Dermis microvascular lymphatic vessel endothelial cell (primary cell): ENCODE measurements around the gene ATP2C2. TPM values are rescaled to one million over a fixed set of nuclear protein-coding genes. Genes with fewer than 3 reads are reported as not detected.

Experiments
- DNase-seq, 2 donors: peaks; one replicate each; pipeline versions ENCODE4 v3.0.0 to v3.0.0-alpha.2; 2010; ENCODE audit warnings: low read depth in 2 of 2
- total RNA-seq: library from RNA; depleted of rRNA; stranded (reverse); fragments of >200 nt; gene quantifications from 2 replicates; pipeline ENCODE4 v1.2.1, GENCODE V29; 2014

The ATP2C2 gene
- total RNA-seq, 1 donor from 2014 or later, result not detected

DNA sequence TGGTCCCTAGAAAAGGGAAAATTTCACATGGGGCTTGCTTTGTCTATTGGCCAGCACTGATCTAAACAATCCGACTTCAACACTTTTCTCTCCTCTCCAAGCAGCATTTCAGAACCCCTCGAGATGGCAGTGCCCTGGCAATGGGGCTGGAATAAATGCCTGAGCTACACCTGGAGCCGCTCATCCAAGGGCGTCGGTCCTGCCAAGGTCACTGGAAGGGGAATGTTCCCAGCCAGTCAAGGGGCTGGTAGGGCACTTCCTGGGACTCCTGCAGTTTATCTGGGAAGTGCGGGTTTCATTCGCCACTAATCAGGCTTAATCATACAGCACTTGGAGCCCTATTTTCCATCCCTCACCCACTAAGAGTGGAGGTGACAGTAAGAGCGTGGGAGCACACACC is 119.0 kb downstream of the ATP2C2 start:
- DNase-seq, result no peak

DNA sequence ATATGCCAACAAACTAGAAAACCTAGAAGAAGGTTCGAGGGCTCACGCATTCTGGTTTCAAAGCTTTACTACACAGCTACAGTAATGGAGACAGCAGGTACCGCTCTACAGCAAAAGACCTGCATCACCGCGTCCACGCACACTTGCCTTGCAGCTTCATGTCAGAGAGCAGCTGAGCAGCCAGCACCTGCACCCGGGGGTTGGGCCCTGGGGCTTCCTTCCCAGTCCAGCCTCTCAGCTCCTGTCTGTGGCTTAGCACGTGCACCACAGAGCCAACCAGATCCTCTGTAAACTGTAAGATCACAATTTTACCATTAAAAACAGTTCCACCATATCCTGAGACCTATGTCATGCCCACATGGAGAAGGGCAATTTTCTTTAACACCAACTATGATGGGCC is 120.8 kb downstream of the ATP2C2 start:
- no peak for DNase-seq

DNA sequence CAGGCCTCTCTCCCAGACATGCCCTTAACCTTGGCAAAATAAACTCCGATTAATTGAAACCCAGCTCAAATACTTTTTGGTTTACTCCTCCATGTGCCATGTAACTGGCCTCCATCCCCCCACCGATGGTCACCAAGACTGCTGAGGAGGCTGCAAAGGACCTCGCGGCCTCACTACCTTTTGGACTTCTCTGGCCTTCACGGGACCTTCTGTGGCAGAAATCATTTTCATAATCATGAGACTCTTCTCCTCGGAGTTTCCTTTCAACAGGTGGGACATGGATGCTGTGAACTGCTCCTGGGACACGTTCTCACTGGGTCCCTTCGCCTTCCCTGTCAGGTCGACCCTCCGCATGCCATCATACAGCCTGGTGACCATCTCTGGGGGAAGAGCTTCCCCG is 127.2 kb downstream of the ATP2C2 start:
- no peak for DNase-seq

DNA sequence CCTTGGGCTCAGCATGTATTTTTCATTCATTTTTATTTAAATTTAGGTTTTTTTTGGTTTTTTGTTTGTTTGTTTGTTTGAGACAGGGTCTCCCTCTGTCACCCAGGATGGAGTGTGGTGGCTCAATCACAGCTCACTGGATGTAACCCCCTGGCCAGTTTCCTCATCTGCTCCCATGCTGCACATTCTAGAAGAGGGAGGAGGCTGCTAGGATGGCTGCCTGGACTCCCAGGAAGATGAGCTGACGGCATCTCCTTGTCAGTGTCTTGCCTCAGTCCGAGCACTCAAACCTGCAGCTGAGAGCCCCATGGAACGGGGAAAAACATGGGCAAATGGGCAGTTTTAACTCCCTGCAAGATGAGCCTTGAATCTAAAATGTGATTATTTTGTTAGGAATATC is 128.7 kb downstream of the ATP2C2 start:
- no peak for DNase-seq

DNA sequence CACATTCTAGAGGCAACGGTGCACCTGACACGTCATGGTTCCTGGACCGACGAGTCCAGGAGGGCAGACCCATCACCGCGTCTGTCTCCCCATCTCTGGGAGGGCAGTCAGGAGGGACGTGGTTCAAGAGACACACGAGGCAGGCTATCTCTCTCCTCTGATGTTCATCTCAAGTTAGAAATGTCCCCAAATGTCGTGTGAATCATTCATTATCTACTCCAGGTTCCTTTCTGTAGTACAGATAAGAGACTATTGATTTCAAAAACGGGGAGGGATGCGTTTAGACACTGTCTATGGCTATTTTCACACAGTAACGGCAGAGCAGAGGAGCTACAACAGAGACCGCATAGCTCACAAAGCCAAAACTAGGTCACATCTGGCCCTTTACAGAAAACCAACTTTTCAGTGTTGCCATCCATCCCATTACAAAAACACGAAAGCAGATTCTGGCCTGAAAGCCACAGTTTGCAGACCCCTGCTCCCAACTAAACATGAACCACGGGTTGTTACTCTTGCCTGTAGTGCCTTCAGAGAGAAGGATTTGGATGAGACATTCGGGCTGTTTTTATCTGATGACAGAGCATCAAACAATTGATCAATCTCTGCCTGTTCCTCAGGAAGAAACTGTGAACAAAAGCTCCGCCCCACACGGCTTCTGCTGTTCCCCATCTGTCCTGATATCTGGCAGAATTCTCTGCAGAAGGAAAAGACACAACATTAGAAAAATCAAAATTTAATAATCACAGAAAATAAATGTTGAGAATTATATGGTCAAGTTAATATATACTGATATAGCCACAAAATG is 129.3 kb downstream of the ATP2C2 start:
- DNase-seq, result no peak

DNA sequence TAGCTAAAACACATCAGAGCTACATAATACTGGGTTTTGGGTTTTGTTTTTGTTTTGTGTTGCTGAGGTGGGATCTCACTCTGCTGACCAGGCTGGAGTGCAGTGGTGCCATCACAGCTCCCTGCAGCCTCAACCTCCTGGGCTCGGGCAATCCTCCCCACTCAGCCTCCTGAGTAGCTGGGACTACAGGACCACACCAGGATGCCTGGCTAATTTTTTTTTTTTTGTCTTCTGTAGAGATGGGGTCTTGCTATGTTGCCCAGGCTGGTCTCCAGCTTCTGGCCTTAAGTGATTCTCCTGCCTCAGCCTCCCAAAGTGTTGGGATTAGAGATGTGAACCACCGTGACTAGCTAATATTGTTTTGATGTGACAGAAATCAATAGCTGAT is 129.9 kb downstream of the ATP2C2 start:
- no peak for DNase-seq

DNA sequence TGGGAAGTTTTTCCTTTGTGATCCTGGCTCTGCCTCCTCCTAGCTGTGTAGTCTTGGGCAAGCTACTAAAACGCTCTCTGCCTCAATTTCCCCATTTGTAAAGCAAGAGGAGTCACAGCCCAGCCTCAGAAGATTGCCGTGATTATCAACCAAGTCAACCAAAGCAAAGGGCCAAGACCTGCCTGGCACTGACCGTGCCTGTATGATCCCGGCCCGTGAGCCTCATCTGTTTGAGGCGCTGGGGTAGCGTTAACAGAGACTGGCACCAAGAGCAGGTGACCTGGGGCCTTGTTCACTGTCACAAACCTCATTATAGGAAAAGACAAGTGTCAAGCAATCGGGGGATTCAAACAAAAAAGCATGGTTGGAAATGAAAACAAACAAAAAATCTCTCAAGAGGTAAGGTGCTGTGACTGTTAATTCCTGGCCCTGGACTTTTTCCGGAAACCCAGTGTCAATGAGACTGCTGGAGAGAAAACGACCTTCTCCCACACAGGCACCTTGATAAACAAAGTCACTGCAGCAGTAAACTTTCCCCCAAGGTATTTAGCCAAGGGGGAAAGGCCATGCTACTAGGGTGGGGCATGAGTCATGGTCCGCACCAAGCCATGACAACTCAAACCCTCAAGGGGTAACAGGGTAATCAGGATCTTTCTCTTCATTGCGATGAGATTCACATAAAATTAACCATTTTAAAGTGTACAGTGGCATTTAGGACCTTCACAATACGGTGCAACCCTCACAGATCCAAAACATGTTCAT is 130.7 kb downstream of the ATP2C2 start:
- DNase-seq, result no peak

DNA sequence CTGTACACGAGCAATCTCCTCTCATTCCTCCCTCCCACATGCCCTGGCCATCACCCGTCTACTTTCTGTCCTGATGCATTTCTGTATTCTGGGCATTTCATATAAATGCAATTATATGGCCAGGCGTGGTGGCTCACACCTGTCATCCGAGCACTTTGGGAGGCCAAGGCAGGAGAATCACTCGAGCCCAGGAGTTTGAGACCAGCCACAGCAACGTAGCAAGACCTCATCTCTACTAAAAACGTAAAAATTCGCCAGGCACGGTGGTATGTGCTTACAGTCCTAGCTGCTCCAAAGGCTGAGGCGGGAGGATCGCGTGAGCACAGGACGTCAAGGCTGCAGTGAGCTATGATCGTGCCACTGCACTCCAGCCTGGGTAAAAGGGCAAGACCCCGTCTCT is 131.3 kb downstream of the ATP2C2 start:
- no peak for DNase-seq

DNA sequence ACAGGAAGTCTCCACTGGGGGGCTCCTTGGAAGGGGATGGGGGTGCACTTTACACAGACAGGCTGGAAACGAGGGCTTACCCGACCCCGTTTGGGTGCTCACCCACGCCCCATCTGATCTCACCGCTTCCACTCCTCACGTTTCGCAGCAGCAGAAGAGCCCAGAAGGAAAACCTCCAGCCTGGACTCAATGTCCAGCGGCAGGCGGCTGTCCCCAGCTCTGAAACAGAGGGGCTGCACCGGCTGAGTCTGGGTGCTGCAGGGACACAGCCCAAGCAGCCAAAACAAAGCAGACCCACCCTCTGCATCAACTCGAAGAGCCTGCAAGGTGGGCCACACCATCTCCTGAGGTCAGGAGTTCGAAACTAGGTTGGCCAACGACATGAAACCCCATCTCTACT is 132.2 kb downstream of the ATP2C2 start:
- no peak for DNase-seq

DNA sequence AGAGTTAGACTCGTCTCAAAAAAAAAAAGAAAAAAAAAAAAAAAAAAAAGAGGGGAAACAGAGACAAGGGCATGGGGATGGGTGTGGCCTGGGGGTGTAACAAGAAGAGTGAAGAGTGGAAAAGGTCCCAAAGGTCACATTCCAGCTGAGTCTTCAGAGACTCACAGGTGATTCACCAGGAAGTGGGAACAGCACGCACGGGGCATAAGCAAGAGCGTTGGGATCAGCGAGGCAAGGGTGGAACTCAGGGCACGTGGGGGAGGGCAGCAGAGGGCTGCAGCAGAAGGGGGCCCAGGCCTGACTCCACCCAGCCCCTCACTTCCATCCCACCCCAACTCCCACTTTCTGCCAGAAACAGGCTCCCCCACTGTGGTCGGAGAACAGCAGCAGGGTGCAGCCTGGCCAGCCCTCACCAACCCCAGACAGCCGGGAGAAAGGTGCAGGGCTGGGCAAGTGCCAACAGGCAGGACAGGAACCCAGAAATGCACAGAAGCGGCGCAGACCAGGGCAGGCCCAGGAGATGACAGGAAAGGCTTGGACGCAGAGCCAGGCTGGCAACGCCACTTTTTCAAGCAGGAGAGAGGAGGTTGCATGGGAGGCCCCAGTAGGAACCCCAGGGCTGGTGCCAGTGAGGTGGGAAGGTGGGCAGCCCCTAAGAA is 132.9 kb downstream of the ATP2C2 start:
- peak in 1 of 2 donors; percentile 40 for DNase-seq

DNA sequence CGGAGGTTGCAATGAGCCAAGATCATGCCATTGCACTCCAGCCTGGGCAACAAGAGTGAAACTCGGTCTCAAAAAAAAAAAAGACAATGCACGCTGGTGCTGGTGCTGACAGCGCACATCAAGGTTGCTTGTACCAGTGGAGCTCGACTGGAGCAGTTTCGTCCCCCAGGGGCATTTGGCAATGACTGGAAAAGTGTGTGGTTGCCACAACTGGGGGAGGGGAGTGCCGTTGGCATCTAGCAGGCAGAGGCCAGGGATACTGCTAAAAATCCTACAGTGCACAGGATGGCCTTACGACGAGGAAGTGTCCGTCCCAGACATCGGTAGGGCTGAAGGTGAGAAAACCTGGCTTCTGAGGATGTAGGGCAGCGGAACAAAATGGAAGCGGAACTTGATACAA is 133.7 kb downstream of the ATP2C2 start:
- no peak for DNase-seq

DNA sequence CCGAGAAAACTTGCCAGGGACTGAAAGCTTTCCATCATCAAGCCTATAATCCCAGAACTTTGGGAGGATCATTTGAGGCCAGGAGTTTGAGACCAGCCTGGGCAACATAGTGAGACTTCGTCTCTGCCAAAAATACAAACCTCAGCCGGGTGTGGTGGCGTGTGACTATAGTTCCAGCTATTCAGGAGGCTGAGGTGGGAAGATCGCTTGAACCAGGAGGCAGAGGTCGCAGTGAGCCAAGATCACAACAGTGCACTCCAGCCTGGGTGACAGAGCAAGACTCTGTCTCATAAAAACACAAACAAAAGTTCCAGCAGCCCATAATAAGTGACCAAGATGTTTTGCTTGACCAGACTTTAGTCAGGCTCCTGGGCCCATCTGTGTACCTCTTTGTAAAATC is 134.2 kb downstream of the ATP2C2 start:
- DNase-seq, result no peak

DNA sequence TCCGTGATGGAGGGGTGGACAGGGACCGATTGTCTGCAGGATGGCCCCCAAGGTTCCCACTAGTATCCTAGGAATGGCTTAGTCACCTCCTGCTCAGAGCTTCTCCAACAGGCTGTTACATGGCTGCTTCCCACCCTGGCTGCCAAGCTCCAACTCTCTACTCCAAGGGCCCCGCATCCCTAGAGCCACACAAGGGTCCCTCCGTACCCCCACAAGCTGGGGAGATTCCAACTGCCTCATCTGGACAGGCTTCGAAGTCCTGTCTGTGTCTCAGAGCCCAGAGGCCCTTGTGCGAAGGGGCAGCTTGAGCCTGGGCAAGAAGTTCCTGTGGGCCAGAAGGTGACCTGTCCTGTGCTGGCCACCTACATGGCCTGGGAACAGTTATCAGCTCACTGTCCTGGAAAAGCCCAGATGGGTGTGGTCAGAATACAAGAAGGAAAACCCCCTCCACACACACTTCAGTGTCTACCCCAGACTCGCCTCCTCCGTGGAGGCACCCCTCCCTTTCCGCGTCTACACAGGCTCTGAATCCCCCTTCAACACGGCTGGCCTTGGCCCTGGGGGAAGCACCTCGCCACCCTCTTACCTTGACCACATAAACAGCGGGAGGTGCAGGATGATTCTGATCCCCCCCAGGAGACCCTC is 135.5 kb downstream of the ATP2C2 start:
- DNase-seq, result no peak

DNA sequence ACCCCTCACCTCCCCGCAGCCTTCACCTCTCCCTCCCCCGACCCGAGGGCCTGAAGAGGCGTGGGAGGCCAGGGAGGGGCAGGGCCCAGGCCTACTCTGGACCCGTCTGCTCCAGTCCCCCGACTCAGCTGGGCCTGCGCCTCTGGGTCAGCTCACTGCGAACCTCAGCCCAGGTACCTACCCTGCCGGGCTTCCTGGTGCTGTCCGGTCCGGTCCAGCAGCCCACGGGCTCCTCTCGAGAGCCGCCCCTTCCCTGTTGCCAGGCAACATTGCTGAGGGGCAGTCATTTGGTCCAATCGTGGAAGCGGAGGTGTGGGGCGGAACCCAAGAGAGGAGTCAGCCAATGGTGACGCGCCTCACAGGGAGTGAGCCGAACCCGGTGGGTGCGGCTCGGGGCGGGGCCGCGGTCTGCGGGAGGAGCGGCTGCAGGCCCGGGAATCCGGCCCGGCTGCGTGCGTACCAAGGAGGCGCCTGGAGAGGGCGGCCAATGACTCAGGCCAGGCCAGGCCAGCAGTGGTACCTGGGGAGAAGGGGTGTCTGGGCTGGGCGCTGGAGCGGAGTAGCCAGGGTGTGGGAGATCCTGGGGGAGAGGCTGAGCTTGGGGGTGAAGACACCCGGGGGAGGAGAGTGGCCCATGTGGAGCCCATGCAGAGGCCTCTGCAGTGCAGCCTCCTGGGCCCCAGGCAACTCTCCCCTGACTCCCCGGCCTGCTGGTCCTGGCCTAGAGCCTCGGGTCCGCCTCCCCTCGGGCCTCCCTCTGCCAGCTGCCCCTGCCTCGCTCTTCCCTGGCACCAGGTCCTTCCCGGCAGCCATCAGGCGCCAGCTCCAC is 136.3 kb downstream of the ATP2C2 start, which contains the start of gene MEAK7:
Gene MEAK7 (minus strand): TSS at position 240 of the 829 bp plus-strand sequence. CDS start 6,573 bp downstream, outside the sequence.
- peak; percentile 91 to 98 for DNase-seq

DNA sequence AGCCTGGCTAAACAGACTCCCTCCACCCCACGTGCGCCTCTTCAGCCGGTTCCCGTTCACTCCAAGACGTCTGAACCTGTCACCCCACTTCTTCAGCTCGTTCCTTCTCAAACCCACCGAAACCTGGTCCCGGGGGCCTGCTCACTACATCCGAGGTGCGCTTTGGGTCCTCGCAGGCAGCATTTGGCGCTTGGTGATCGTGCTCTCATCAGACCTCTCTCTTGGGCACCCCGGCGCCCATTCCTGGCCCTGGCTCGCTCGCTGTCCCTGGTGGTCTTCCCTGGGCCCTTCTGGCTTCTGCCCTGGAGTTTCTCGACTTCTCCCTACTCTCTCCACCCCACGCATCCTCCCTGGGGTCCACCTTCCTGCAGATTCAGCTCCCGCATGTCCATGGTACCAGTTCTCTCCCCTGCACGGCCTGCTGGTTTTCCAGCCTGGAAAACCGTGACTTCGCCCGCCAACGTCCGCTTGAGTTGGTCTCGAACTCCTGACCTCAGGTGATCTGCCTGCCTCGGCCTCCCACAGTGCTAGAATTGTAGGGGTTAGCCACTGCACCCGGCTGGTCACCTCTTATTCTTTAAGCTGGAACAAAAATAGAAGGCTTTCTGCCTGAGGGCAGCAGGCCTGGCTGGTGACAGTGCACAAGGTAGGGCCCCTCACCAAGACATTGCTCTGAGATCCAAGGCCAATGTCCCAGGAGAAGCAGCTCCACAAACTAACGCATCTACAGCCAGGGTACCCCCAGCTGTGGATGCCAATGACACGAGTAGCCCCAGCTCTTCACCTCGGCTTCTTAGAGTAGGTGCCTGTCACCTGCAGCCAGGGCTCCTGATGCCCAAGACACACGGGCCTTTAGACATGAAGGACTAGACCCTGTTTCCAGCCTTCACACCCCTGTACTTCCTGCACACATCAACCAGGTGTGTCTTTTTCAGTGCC is 137.2 kb downstream of the ATP2C2 start:
- DNase-seq, result no peak

DNA sequence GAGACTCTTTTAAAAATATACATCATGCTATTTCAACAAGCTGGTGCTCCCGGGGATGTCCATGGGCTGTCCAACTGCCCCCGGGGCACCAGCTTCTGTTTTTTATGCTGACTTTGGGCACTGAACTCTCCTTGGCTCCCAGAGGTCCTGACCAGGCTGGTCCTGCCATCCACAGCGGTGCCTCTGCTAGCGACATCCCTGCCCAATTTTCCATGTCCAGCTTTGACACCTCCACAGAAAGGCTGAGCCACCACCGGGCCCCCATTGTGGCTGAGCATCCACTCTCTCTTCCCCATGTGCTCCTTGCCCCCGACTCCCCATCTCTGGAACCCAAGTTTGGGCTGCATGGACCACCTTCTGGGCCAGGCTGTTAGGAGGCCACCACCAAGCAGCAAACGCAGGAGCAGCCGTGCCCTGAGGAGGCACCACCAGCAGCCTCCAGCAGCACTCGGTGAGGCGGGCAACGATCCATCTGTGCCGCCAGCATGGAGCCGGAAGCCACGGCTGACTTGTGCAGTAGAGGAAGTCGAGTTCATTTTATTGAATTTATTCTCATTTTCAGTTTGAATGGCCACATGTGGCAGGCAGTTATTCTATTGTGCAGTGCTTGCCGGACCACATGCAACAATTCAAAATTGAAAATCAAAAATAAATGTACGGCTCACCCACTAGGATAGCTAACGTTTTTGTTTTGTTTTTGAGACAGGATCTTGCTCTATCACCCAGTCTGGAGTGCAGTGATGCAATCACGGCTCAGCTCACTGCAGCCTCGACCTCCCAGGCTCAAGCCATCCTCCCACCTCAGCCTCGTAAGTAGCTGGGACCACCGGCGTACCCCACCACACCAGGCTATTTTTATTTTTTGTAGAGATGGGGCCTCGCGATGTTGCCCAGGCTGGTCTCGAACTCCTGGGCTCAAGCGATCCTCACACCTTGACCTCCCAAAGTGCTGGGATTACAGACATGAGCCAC is 139.0 kb downstream of the ATP2C2 start:
- DNase-seq, result no peak

DNA sequence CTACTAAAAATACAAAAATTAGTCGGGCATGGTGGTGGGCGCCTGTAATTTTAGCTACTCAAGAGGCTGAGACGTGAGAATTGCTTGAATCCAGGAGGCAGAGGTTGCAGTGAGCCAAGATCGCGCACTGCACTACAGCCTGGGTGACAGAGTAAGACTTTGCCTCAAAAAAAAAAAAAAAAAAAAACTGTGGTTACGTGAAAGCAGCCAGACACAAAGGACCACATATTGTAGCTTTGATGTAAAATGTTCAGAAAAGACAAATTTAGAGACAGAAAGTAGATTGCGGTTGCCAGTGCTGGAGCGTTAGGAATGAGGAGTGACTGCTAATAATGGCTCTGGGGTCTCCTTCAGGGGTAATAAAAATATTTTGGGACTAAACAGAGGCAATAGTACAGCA is 140.2 kb downstream of the ATP2C2 start:
- DNase-seq, result no peak
